GM21423 (cell line): Measurements from ENCODE around the gene MAPKAP1.
"Not testable (repeated sequence)": the region's sequence is repeated elsewhere in the genome, so short reads cannot be mapped to it uniquely, and the experiment has no call there.

ENCODE experiments used
- ATAC-seq: cut with Tn5 transposase; IDR thresholded peaks from one replicate; pipeline ENCODE4 v1.9.1; 2021; ENCODE audit warnings: mild to moderate bottlenecking, moderate library complexity; ENCODE audit not compliant: unreplicated experiment

Gene MAPKAP1

GRCh38 chr9:125611121-125611765 is 95.8 kb downstream of the MAPKAP1 start:
- ATAC-seq: no peak

- no peak for ATAC-seq
Measured at GRCh38 chr9:125609744-125610143, 97.3 kb downstream of the MAPKAP1 start.

- ATAC-seq: no peak
Measured at GRCh38 chr9:125608489-125609224, 98.4 kb downstream of the MAPKAP1 start.

GRCh38 chr9:125604196-125604595 is 102.8 kb downstream of the MAPKAP1 start:
- ATAC-seq: no peak

- ATAC-seq: no peak
Measured at GRCh38 chr9:125603478-125604021, 103.5 kb downstream of the MAPKAP1 start.

GRCh38 chr9:125601961-125602360 is 105.0 kb downstream of the MAPKAP1 start:
- no peak for ATAC-seq

GRCh38 chr9:125600194-125600593 is 106.8 kb downstream of the MAPKAP1 start:
- no peak for ATAC-seq

GRCh38 chr9:125594223-125594610 is 112.8 kb downstream of the MAPKAP1 start:
- ATAC-seq: no peak

GRCh38 chr9:125593581-125594222 is 113.3 kb downstream of the MAPKAP1 start:
- no peak for ATAC-seq

- ATAC-seq: no peak
Measured at GRCh38 chr9:125591888-125592287, 115.1 kb downstream of the MAPKAP1 start.

GRCh38 chr9:125591245-125591644 is 115.8 kb downstream of the MAPKAP1 start:
- no peak for ATAC-seq

GRCh38 chr9:125589287-125589686 is 117.7 kb downstream of the MAPKAP1 start:
- no peak for ATAC-seq

- no peak for ATAC-seq
Measured at GRCh38 chr9:125587819-125588460, 119.1 kb downstream of the MAPKAP1 start.

GRCh38 chr9:125586172-125586511 is 120.9 kb downstream of the MAPKAP1 start:
- ATAC-seq: no peak

GRCh38 chr9:125585503-125586171 is 121.4 kb downstream of the MAPKAP1 start:
- ATAC-seq: no peak

GRCh38 chr9:125580701-125581286 is 126.2 kb downstream of the MAPKAP1 start:
- ATAC-seq: no peak

GRCh38 chr9:125579030-125579932 is 127.7 kb downstream of the MAPKAP1 start:
- no peak for ATAC-seq

GRCh38 chr9:125574126-125574877 is 132.7 kb downstream of the MAPKAP1 start:
- ATAC-seq: no peak

GRCh38 chr9:125572461-125572860 is 134.5 kb downstream of the MAPKAP1 start:
- not testable (repeated sequence) for ATAC-seq
